GM12864 (cell line): Measurements from ENCODE around the gene AP1M2.

Experiments
- DNase-seq: peaks from one replicate; pipeline ENCODE4 v3.0.0-alpha.2; 2011; ENCODE audit warnings: low read depth
- H3K4me3 ChIP-seq: 2 replicates; pipeline ENCODE4 v1.5.1; 2011; ENCODE audit warnings: mild to moderate bottlenecking, low read depth, low read length, control low read depth
- TF ChIP-seq, protein P1 (sequence below): IDR thresholded peaks from 2 replicates; pipeline ENCODE4 v1.5.1; 2011; ENCODE audit warnings: low read depth, mild to moderate bottlenecking, moderate library complexity, low read length, control low read depth, inconsistent platforms; ENCODE audit errors: missing control alignments

AP1M2 gene

GRCh38 chr19:10615429-10616023, 28.4 kb upstream of the AP1M2 start:
- TF ChIP-seq, protein P1, sequence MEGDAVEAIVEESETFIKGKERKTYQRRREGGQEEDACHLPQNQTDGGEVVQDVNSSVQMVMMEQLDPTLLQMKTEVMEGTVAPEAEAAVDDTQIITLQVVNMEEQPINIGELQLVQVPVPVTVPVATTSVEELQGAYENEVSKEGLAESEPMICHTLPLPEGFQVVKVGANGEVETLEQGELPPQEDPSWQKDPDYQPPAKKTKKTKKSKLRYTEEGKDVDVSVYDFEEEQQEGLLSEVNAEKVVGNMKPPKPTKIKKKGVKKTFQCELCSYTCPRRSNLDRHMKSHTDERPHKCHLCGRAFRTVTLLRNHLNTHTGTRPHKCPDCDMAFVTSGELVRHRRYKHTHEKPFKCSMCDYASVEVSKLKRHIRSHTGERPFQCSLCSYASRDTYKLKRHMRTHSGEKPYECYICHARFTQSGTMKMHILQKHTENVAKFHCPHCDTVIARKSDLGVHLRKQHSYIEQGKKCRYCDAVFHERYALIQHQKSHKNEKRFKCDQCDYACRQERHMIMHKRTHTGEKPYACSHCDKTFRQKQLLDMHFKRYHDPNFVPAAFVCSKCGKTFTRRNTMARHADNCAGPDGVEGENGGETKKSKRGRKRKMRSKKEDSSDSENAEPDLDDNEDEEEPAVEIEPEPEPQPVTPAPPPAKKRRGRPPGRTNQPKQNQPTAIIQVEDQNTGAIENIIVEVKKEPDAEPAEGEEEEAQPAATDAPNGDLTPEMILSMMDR = no peak
- no peak for DNase-seq
- H3K4me3 ChIP-seq = no peak overlapping the region

DNA sequence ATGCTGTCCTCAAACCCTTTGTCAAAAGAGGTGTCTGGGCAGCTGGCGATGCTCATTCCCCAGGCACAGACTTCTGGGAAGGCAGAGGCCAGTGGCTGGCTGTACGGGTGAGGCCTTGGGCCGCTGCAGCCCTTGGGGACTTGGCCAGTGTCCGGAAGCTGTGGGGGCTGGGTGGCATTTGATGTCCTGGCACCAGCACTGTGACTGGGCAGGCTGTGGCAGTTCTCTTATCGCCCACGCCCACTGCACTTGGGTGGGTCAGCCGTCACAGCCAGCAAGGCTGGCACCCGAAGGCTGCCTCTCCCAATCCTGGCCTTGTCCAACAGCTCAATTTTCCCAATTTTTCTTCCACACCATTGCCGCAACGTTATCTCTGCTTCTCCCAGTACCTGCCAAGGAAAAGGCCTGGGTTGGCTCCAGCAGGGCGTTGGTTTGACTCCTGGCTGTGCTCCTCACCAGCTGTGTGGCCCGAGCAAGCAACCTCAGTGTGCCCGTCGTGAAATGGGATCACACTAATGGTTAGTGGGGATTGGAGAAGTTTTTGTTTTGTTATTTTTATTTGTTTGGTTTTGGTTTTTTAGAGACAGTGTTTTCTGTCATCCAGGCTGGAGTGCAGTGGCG, 25.5 kb upstream of the AP1M2 start:
- no peak overlapping the region for H3K4me3 ChIP-seq
- no peak for DNase-seq
- TF ChIP-seq, protein P1 = no peak

GRCh38 chr19:10611907-10612306, 24.8 kb upstream of the AP1M2 start:
- TF ChIP-seq, protein P1 = no peak
- no peak for DNase-seq

DNA sequence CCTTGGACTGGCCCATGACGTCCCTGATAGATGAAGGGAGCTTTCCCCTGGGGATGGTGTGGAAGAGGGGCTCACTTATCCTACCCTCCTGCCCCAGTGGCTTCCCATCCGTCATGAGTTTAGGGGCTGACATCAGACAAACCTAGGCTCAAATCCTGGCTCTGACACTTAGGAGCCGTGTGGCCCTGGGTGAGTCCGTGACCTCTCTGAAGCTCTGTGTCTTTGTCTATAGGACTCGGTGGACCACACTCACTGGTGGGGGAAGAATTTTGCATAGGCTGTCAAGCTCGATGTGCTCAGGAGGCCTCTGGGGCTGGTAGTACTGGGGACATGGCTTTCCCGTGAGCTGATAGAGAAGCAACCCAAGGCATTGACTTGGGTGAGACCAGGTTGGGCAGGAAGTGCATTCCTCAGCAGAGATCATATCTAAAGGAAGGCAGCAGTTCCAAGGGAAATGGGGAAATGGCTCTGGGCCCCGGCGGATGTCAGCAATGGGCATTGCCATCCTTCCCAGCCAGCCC, 17.4 kb upstream of the AP1M2 start:
- TF ChIP-seq, protein P1 = no peak
- no peak for DNase-seq
- H3K4me3 ChIP-seq = peak overlapping the region; percentile 86; the same call in 1 of the 2 replicates

More at GRCh38 chr19:10611907-10612306, 24.8 kb upstream of the AP1M2 start:
- no peak overlapping the region for H3K4me3 ChIP-seq

- TF ChIP-seq, protein P1 = no peak
- no peak for DNase-seq
- H3K4me3 ChIP-seq = peak overlapping the region; percentile 86
Observed at GRCh38 chr19:10603873-10604459, 16.9 kb upstream of the AP1M2 start.

- TF ChIP-seq, protein P1 = peak; percentile 7
- peak overlapping the region; percentile 86 for H3K4me3 ChIP-seq
- DNase-seq = no peak
Observed at GRCh38 chr19:10603084-10603872, 16.2 kb upstream of the AP1M2 start.
